AG04449 (cell line): ENCODE results near the gene B4GALT6.

Source experiments
- CTCF ChIA-PET: fragments of 350-600 bp; formaldehyde crosslinking; extraction: SDS; loops from one replicate; lab custom pipeline; 2021; ENCODE audit warnings: antibody characterized with exemption; lab: Yijun Ruan, JAX
- POLR2A ChIA-PET: fragments of 400-600, 350-600 bp; formaldehyde crosslinking; extraction: SDS; loops from one replicate; lab custom pipeline; 2020; ENCODE audit warnings: antibody characterized with exemption, inconsistent platforms; lab: Yijun Ruan, JAX
- DNase-seq: peaks from one replicate; pipeline ENCODE4 v3.0.0-alpha.2; 2010; ENCODE audit warnings: low read depth, low spot score
- H3K4me3 ChIP-seq: 2 replicates; pipeline ENCODE4 v1.5.1; 2011; ENCODE audit warnings: low read depth, mild to moderate bottlenecking, control low read depth, low read length
- TF ChIP-seq, protein P1 (sequence below): IDR thresholded peaks from one replicate; pipeline ENCODE4 v1.5.1; 2011; ENCODE audit warnings: mild to moderate bottlenecking, moderate library complexity, low read length, control low read depth, inconsistent platforms; ENCODE audit not compliant: insufficient read depth; ENCODE audit errors: missing control alignments

B4GALT6 gene

GRCh38 chr18:31592506-31593157, 91.7 kb downstream of the B4GALT6 start:
- TF ChIP-seq, protein P1, sequence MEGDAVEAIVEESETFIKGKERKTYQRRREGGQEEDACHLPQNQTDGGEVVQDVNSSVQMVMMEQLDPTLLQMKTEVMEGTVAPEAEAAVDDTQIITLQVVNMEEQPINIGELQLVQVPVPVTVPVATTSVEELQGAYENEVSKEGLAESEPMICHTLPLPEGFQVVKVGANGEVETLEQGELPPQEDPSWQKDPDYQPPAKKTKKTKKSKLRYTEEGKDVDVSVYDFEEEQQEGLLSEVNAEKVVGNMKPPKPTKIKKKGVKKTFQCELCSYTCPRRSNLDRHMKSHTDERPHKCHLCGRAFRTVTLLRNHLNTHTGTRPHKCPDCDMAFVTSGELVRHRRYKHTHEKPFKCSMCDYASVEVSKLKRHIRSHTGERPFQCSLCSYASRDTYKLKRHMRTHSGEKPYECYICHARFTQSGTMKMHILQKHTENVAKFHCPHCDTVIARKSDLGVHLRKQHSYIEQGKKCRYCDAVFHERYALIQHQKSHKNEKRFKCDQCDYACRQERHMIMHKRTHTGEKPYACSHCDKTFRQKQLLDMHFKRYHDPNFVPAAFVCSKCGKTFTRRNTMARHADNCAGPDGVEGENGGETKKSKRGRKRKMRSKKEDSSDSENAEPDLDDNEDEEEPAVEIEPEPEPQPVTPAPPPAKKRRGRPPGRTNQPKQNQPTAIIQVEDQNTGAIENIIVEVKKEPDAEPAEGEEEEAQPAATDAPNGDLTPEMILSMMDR: no peak
- CTCF ChIA-PET: no interaction called here
- POLR2A ChIA-PET: no interaction called here
- no peak for DNase-seq
- no peak overlapping the region for H3K4me3 ChIP-seq

- ChIA-PET CTCF (no interaction called here), POLR2A (no interaction called here)
- TF ChIP-seq, protein P1: no peak
- no peak for DNase-seq
- no peak within 1 kb of the TSS for H3K4me3 ChIP-seq
Observed at GRCh38 chr18:31591628-31592027, 92.8 kb downstream of the B4GALT6 start, which contains the start of gene TTR. Gene TTR (plus strand): TSS chr18:31591877. CDS start chr18:31591903, 26 bp downstream.

GRCh38 chr18:31591113-31591512, 93.3 kb downstream of the B4GALT6 start:
- TF ChIP-seq, protein P1: no peak

DNA sequence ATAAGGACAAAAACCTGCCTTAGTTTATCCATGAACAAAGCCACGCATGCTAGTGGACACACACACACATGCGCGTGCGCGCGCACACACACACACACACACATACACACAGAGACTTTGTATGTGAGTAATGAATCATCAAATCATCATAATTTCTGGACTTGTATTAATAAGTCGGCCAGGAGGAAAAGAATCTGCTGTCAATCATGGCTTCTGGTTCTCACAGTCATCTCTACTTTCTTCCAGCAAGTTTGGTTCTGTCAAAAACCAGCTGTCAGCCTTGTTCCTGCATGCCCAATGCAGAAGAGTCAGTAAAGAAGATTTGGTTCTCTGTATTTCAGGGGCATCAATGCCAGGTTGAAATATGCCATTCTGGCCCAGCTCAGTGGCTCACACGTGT, 93.8 kb downstream of the B4GALT6 start:
- no peak overlapping the region for H3K4me3 ChIP-seq
- ChIA-PET POLR2A (no interaction called here), CTCF (no interaction called here)
- DNase-seq: no peak
- TF ChIP-seq, protein P1: no peak

More at GRCh38 chr18:31591113-31591512, 93.3 kb downstream of the B4GALT6 start:
- H3K4me3 ChIP-seq: no peak overlapping the region
- ChIA-PET POLR2A (no interaction called here), CTCF (no interaction called here)
- no peak for DNase-seq

DNA sequence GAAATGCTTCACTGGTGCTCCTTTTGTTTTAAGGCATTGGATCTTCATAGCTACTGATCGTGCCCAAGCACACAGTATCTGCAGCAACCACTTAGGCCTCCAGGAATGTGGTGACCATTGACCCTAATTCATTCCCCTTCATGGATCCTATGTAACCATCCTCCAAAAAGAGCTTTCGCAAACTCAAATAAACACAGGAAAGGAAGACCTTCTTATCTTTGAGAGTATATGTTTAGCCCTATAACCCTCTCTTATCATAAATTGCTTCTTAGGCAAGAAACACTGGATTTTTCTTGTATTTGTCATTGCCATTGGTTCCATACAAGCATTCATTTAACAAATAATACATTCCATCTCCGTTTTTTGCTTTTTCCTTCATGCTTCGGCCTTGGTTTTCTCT, 96.9 kb downstream of the B4GALT6 start:
- TF ChIP-seq, protein P1: no peak
- ChIA-PET POLR2A (no interaction called here), CTCF (interaction anchor here (0.6 kb wide), 1 partner anchor 25 kb away, joined by 3 read pairs; no protein-coding TSS in a partner anchor)

DNA sequence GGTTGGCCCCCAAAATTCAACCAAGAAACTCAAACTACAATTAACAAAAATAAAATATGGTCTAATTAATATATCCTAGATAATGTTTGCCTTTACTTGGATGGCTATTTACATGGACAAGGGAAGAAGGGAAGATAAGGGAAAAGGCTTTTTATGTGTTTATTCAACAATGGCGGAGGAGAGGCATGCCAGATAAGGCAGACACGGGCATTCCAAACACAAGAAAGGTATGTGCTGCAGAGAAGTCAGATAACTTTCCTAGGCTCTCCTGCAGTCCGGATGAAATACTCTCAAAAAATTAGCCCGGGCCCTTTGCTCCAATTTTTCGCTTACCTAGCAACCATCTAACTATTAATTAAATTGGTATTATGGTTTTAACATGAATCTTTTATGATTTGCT, 97.8 kb downstream of the B4GALT6 start:
- no peak for DNase-seq
- CTCF ChIA-PET: no interaction called here
- POLR2A ChIA-PET: no interaction called here
- H3K4me3 ChIP-seq: no peak overlapping the region
- TF ChIP-seq, protein P1: no peak

More for the DNA sequence above, 96.9 kb downstream of the B4GALT6 start:
- H3K4me3 ChIP-seq: no peak overlapping the region
- DNase-seq: no peak
